Loucy (cell line): ENCODE data around the gene FMO3.

Experiments
- H2AFZ ChIP-seq: fragments of 200-600 bp; sonication (generic); 2 replicates; pipeline ENCODE4 v1.6.0; 2016; ENCODE audit warnings: antibody characterized with exemption, mild to moderate bottlenecking, low read length, moderate library complexity
- H3F3A ChIP-seq: fragments of 200-600 bp; 2 replicates; pipeline ENCODE4 v1.6.0; 2016; ENCODE audit warnings: antibody characterized with exemption, low read depth, mild to moderate bottlenecking
- H3K27me3 ChIP-seq: fragments of 200-600 bp; sonication (generic); 2 replicates; pipeline ENCODE4 v1.6.1; 2014; ENCODE audit warnings: low read length, mild to moderate bottlenecking; ENCODE audit not compliant: insufficient read depth, poor library complexity, severe bottlenecking
- H3K36me3 ChIP-seq: fragments of 200-600 bp; sonication (generic); 2 replicates; pipeline ENCODE4 v1.6.1; 2016; ENCODE audit warnings: low read length; ENCODE audit not compliant: insufficient read depth
- H3K4me1 ChIP-seq: fragments of 200-600 bp; sonication (generic); 2 replicates; pipeline ENCODE4 v1.5.1; 2014; ENCODE audit warnings: low read length, mild to moderate bottlenecking; ENCODE audit not compliant: insufficient read depth, poor library complexity, severe bottlenecking
- H3K4me2 ChIP-seq: fragments of 200-600 bp; sonication (generic); 2 replicates; pipeline ENCODE4 v1.6.0; 2014; ENCODE audit warnings: antibody characterized with exemption, low read length, low read depth, mild to moderate bottlenecking; ENCODE audit not compliant: poor library complexity, severe bottlenecking
- H3K4me3 ChIP-seq: fragments of 200-600 bp; sonication (generic); 2 replicates; pipeline ENCODE4 v1.5.1; 2014; ENCODE audit warnings: low read length, mild to moderate bottlenecking, mixed read lengths; ENCODE audit not compliant: poor library complexity, severe bottlenecking
- H3K79me2 ChIP-seq: fragments of 200-600 bp; sonication (generic); 2 replicates; pipeline ENCODE4 v1.6.1; 2014; ENCODE audit warnings: low read length; ENCODE audit not compliant: insufficient read depth
- H3K9ac ChIP-seq: fragments of 200-600 bp; sonication (generic); 2 replicates; pipeline ENCODE4 v1.6.0; 2014; ENCODE audit warnings: mild to moderate bottlenecking, low read depth, low read length, moderate library complexity; ENCODE audit not compliant: poor library complexity, severe bottlenecking
- H3K9me2 ChIP-seq: fragments of 200-600 bp; sonication (generic); replicated peaks from 2 replicates; pipeline ENCODE4 v1.6.1; 2016; ENCODE audit warnings: low read depth, low read length, mixed read lengths
- H3K9me3 ChIP-seq: fragments of 200-600 bp; sonication (generic); 2 replicates; pipeline ENCODE4 v1.6.1; 2014; ENCODE audit warnings: mild to moderate bottlenecking, antibody characterized with exemption, low read length, low read depth; ENCODE audit not compliant: insufficient read depth
- H4K20me1 ChIP-seq: fragments of 200-600 bp; sonication (generic); 2 replicates; pipeline ENCODE4 v1.6.0; 2014; ENCODE audit warnings: antibody characterized with exemption, low read length, mild to moderate bottlenecking; ENCODE audit not compliant: insufficient read depth, poor library complexity, severe bottlenecking
- EZH2phosphoT487 ChIP-seq: fragments of 200-600 bp; IDR thresholded peaks from 2 replicates; pipeline ENCODE4 v1.6.1; 2018; ENCODE audit warnings: antibody characterized with exemption, mild to moderate bottlenecking, moderate library complexity, borderline replicate concordance
- TF ChIP-seq, protein P1 (sequence below): fragments of 200-600 bp; sonication (generic); conservative IDR thresholded peaks from 2 replicates; pipeline ENCODE4 v1.5.1; 2014; ENCODE audit warnings: mild to moderate bottlenecking, antibody characterized with exemption, low read length

The FMO3 gene

DNA sequence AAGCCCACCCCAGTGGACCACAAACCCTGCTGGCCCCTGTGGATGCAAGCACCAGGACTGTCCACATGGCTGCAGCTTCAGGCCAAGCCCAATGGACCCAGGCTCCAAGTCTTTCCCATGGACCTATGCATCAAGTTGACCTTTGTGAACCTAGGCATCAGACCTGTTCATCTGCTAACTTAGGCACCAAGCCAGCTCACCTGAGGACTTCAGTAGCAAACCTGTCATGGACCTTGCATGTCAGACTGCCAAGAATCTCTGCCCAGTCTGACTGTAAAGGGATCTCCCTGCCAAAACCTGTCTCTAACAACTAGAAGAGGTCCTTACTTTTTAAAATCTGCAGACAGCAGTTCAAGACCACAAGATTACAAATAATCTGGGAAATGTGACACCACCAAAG, 37.8 kb downstream of the FMO3 start:
- Histone ChIP-seq H3K4me1 (no peaks in the 10 kb centered on the region), H3F3A (no peaks in the 10 kb centered on the region), H3K9me2 (no peaks in the 10 kb centered on the region), H3K27me3 (no peaks in the 10 kb centered on the region), H3K4me3 (no peak overlapping the region), H3K79me2 (no peaks in the 10 kb centered on the region), H2AFZ (no peak overlapping the region), H3K9ac (no peak overlapping the region), H3K9me3 (no peaks in the 10 kb centered on the region), H3K4me2 (no peak overlapping the region), H4K20me1 (no peaks in the 10 kb centered on the region), H3K36me3 (no peaks in the 10 kb centered on the region)
- no peak for TF ChIP-seq EZH2phosphoT487
- TF ChIP-seq, protein P1, sequence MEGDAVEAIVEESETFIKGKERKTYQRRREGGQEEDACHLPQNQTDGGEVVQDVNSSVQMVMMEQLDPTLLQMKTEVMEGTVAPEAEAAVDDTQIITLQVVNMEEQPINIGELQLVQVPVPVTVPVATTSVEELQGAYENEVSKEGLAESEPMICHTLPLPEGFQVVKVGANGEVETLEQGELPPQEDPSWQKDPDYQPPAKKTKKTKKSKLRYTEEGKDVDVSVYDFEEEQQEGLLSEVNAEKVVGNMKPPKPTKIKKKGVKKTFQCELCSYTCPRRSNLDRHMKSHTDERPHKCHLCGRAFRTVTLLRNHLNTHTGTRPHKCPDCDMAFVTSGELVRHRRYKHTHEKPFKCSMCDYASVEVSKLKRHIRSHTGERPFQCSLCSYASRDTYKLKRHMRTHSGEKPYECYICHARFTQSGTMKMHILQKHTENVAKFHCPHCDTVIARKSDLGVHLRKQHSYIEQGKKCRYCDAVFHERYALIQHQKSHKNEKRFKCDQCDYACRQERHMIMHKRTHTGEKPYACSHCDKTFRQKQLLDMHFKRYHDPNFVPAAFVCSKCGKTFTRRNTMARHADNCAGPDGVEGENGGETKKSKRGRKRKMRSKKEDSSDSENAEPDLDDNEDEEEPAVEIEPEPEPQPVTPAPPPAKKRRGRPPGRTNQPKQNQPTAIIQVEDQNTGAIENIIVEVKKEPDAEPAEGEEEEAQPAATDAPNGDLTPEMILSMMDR = no peak

DNA sequence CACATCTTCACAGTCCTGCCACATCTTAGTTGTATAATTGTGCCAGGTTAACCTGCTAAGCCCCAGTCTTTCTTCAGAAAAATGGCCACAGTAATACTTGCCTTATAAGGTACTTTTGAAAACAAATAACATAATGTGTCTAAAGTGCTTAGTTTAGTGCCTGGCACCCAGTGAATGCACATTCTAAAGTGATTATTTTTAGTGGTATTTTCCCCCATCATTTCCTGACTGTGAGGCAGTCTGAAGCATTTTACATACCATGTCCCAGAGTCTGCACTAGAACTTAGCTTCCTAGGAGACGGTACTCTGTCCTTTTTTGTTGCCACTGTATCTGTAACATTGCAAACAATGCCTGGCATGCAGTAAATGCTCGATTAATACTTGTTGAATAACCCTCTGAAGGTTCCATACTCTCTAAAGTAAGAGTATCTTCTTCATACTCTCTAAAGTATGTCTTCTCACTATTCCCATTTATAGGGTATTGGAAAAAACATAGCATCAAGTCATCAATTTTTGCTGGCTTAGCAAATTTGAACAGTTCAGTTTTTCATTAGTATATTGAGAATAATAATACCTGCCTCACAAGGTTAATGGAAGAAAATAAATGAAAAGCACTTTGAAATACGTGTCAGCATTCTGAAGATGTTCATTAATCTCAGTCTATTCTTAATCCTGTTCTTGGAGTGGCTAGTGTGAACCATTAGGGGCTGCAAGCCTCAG, 43.7 kb downstream of the FMO3 start:
- H3K9me3 ChIP-seq = no peaks in the 10 kb centered on the region
- no peak overlapping the region for H3K4me2 ChIP-seq
- H3F3A ChIP-seq = no peaks in the 10 kb centered on the region
- H3K36me3 ChIP-seq = no peaks in the 10 kb centered on the region
- no peak overlapping the region for H3K9ac ChIP-seq
- H3K9me2 ChIP-seq = no peaks in the 10 kb centered on the region
- no peaks in the 10 kb centered on the region for H3K4me1 ChIP-seq
- no peaks in the 10 kb centered on the region for H3K79me2 ChIP-seq
- H4K20me1 ChIP-seq = no peaks in the 10 kb centered on the region
- no peak overlapping the region for H3K4me3 ChIP-seq
- H3K27me3 ChIP-seq = no peaks in the 10 kb centered on the region
- no peak overlapping the region for H2AFZ ChIP-seq
- TF ChIP-seq, protein P1 = no peak
- no peak for TF ChIP-seq EZH2phosphoT487

DNA sequence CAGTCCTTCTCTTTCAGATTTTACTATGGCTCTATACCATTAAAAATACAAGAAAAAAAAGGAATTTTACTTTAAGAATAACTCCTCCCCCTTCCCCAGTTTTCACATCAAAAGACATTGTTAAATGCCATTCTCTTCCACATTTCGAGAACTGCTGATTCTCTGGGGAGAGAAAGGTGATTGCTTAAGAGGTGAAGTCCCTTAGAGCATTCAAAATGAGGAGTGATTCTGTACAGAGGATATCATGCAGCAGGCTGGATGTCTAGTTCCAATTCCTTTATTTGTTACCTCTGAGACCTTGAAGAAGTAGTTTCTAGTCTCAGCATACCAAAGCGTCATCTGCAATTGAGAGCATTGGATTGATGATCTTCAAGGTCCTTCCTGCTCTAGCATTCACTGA, 46.9 kb downstream of the FMO3 start:
- no peaks in the 10 kb centered on the region for H3K36me3 ChIP-seq
- no peaks in the 10 kb centered on the region for H4K20me1 ChIP-seq
- H3F3A ChIP-seq = no peaks in the 10 kb centered on the region
- no peaks in the 10 kb centered on the region for H3K27me3 ChIP-seq
- no peak overlapping the region for H2AFZ ChIP-seq
- no peaks in the 10 kb centered on the region for H3K9me3 ChIP-seq
- no peak for TF ChIP-seq EZH2phosphoT487
- TF ChIP-seq, protein P1 = no peak
- no peak overlapping the region for H3K9ac ChIP-seq
- no peak overlapping the region for H3K4me2 ChIP-seq
- no peak overlapping the region for H3K4me3 ChIP-seq
- no peaks in the 10 kb centered on the region for H3K9me2 ChIP-seq
- H3K79me2 ChIP-seq = no peaks in the 10 kb centered on the region
- no peaks in the 10 kb centered on the region for H3K4me1 ChIP-seq
